ENCODE measurements around the gene TPD52L1. TPM values are rescaled to one million over a fixed set of nuclear protein-coding genes. Genes with fewer than 3 reads are reported as not detected.

Gene TPD52L1
- total RNA-seq, 1 donor = 35.5 TPM

DNA sequence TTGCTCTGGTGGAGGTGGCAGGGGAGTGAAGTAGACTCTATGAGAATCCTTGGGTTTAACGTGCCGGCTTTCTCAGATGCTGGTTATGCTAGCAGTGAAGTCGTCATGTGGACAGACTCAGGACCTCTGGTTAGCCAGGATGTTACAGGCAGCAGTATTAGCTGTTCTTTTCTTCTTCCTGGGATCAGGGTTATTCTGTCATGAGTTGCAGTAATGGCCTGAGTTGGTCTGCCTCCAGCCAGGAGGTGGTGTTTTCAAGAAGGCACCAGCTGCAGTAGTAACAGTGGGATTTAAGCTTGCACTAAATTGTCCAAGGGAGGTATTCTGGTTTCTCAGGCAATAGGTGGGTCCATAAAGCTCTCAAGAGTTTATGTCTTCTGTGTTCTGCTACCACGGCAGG, 91.5 kb downstream of the TPD52L1 start:
- H3K4me2 ChIP-seq (ENCODE audit: insufficient read depth, low read length) = no peak overlapping the region
- H3K9me3 ChIP-seq (ENCODE audit: low read depth, low read length) = no peaks in the 10 kb centered on the region
- H3K4me1 ChIP-seq (ENCODE audit: insufficient read depth, low read length) = peaks cover 5% of the 10 kb centered on the region
- no peak overlapping the region for H3K27ac ChIP-seq (ENCODE audit: low read depth, low read length)
- no peak for DNase-seq (ENCODE audit: insufficient read length, low spot score, missing footprints)
- H2AFZ ChIP-seq (ENCODE audit: low read length) = no peak overlapping the region
- no peak overlapping the region for H3K4me3 ChIP-seq (ENCODE audit: insufficient read depth, low read length)
- TF ChIP-seq, protein P1, sequence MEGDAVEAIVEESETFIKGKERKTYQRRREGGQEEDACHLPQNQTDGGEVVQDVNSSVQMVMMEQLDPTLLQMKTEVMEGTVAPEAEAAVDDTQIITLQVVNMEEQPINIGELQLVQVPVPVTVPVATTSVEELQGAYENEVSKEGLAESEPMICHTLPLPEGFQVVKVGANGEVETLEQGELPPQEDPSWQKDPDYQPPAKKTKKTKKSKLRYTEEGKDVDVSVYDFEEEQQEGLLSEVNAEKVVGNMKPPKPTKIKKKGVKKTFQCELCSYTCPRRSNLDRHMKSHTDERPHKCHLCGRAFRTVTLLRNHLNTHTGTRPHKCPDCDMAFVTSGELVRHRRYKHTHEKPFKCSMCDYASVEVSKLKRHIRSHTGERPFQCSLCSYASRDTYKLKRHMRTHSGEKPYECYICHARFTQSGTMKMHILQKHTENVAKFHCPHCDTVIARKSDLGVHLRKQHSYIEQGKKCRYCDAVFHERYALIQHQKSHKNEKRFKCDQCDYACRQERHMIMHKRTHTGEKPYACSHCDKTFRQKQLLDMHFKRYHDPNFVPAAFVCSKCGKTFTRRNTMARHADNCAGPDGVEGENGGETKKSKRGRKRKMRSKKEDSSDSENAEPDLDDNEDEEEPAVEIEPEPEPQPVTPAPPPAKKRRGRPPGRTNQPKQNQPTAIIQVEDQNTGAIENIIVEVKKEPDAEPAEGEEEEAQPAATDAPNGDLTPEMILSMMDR (IDR thresholded peaks at IDR 0.05; ENCODE audit: extremely low read depth, low read depth, low read length) = no peak
- H3K27me3 ChIP-seq (ENCODE audit: insufficient read depth, low read length) = no peaks in the 10 kb centered on the region
- no peaks in the 10 kb centered on the region for H4K20me1 ChIP-seq (ENCODE audit: insufficient read depth, low read length)
- no peaks in the 10 kb centered on the region for H3K79me2 ChIP-seq (ENCODE audit: insufficient read depth, low read length)
- H3K36me3 ChIP-seq (ENCODE audit: insufficient read depth, low read length) = no peaks in the 10 kb centered on the region

DNA sequence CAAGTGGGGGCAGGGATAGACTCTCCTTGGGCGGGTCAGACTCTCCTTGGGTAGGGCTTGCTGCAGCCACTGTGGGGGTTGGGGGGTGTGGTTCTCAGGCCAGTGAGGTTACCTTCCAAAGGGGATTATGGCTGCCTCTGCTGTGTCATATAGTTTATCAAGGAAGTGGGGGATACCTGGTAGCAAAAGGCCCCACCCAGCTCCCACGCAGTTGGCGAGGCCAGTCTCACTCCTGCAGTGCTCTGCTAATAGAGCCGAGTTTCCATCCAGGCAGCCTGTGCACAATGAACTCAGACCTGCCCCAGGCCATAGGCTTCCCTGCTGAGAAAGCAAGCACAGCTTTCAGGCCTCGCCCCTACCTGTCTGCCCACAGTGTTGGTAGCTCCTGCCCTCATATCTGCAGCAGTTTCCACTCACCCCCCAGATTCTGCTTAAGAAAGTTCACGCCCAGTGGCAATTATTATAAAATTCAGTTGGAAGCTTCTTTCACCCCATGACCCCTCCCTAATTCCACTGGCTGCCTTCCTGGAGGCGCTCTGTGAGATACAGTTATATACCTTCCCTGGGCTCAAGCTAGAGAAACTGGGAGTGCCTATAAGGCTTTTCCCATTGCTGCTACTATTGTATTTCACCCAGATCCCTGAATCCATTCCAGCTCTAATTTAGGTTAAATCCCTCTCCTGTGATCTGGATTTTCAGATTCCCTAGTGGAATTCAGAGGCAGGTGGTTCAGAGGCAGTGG, 92.1 kb downstream of the TPD52L1 start:
- no peaks in the 10 kb centered on the region for H3K27me3 ChIP-seq (ENCODE audit: insufficient read depth, low read length)
- no peak overlapping the region for H3K27ac ChIP-seq (ENCODE audit: low read depth, low read length)
- no peak for DNase-seq (ENCODE audit: insufficient read length, low spot score, missing footprints)
- H3K79me2 ChIP-seq (ENCODE audit: insufficient read depth, low read length) = no peaks in the 10 kb centered on the region
- no peak overlapping the region for H3K4me3 ChIP-seq (ENCODE audit: insufficient read depth, low read length)
- no peaks in the 10 kb centered on the region for H3K36me3 ChIP-seq (ENCODE audit: insufficient read depth, low read length)
- peaks cover 5% of the 10 kb centered on the region for H3K4me1 ChIP-seq (ENCODE audit: insufficient read depth, low read length)
- no peak overlapping the region for H3K4me2 ChIP-seq (ENCODE audit: insufficient read depth, low read length)
- no peaks in the 10 kb centered on the region for H3K9me3 ChIP-seq (ENCODE audit: low read depth, low read length)
- H4K20me1 ChIP-seq (ENCODE audit: insufficient read depth, low read length) = no peaks in the 10 kb centered on the region
- TF ChIP-seq, protein P1 (IDR thresholded peaks at IDR 0.05; ENCODE audit: extremely low read depth, low read depth, low read length) = no peak
- H2AFZ ChIP-seq (ENCODE audit: low read length) = no peak overlapping the region

DNA sequence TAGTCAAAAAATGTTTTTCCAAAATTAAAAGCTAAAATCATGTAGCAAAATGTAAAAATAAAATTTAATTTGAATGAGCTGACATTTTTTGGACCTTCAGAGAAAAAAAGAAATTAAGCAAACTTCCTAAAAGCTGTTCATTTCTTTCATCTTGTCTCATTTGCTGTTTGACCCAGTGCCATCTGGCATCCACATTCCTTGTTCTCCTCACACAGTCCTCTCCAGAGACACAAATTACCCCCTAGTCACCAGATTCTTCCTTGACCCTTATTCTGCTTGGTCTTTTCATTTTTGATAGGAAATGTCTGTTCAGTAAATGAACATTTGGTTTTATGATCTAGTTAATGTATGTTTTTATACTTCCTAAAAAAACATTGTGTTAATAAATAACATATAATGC, 93.0 kb downstream of the TPD52L1 start:
- H3K4me3 ChIP-seq (ENCODE audit: insufficient read depth, low read length) = no peak overlapping the region
- H3K27ac ChIP-seq (ENCODE audit: low read depth, low read length) = no peak overlapping the region
- no peaks in the 10 kb centered on the region for H4K20me1 ChIP-seq (ENCODE audit: insufficient read depth, low read length)
- H3K9me3 ChIP-seq (ENCODE audit: low read depth, low read length) = no peaks in the 10 kb centered on the region
- no peak overlapping the region for H3K4me2 ChIP-seq (ENCODE audit: insufficient read depth, low read length)
- peaks cover 10% of the 10 kb centered on the region for H3K4me1 ChIP-seq (ENCODE audit: insufficient read depth, low read length)
- TF ChIP-seq, protein P1 (IDR thresholded peaks at IDR 0.05; ENCODE audit: extremely low read depth, low read depth, low read length) = no peak
- no peak overlapping the region for H2AFZ ChIP-seq (ENCODE audit: low read length)
- no peak for DNase-seq (ENCODE audit: insufficient read length, low spot score, missing footprints)
- H3K27me3 ChIP-seq (ENCODE audit: insufficient read depth, low read length) = no peaks in the 10 kb centered on the region
- H3K36me3 ChIP-seq (ENCODE audit: insufficient read depth, low read length) = no peaks in the 10 kb centered on the region
- H3K79me2 ChIP-seq (ENCODE audit: insufficient read depth, low read length) = no peaks in the 10 kb centered on the region

DNA sequence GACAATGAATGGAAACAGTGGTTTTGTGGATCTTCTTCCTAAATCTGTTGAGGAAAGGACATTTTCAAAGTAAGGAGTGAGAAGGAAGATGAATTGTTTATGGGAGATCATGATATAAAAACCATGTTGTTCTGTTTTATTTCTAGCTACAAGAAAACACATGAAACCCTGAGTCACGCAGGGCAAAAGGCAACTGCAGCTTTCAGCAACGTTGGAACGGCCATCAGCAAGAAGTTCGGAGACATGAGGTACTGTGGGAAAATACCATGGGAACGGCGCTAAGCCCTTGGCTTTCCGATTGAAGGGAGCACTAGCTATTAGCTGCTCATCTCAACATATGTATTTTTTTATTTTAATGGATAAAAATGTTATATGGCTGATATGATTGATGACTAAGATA, 94.6 kb downstream of the TPD52L1 start:
- TF ChIP-seq, protein P1 (IDR thresholded peaks at IDR 0.05; ENCODE audit: extremely low read depth, low read depth, low read length) = no peak
- H2AFZ ChIP-seq (ENCODE audit: low read length) = no peak overlapping the region
- H3K9me3 ChIP-seq (ENCODE audit: low read depth, low read length) = no peaks in the 10 kb centered on the region
- no peaks in the 10 kb centered on the region for H3K27me3 ChIP-seq (ENCODE audit: insufficient read depth, low read length)
- no peak overlapping the region for H3K4me3 ChIP-seq (ENCODE audit: insufficient read depth, low read length)
- DNase-seq (ENCODE audit: insufficient read length, low spot score, missing footprints) = no peak
- no peak overlapping the region for H3K4me2 ChIP-seq (ENCODE audit: insufficient read depth, low read length)
- H3K27ac ChIP-seq (ENCODE audit: low read depth, low read length) = no peak overlapping the region
- H3K4me1 ChIP-seq (ENCODE audit: insufficient read depth, low read length) = peaks cover 25% of the 10 kb centered on the region
- H3K36me3 ChIP-seq (ENCODE audit: insufficient read depth, low read length) = no peaks in the 10 kb centered on the region
- no peaks in the 10 kb centered on the region for H4K20me1 ChIP-seq (ENCODE audit: insufficient read depth, low read length)
- no peaks in the 10 kb centered on the region for H3K79me2 ChIP-seq (ENCODE audit: insufficient read depth, low read length)
